Measurements from ENCODE around the gene CRTC3. TPM values are rescaled to one million over a fixed set of nuclear protein-coding genes. Genes with fewer than 3 reads are reported as not detected.

Gene CRTC3
- total RNA-seq, 1 experiment from 2014 or later = 3.9 TPM

DNA sequence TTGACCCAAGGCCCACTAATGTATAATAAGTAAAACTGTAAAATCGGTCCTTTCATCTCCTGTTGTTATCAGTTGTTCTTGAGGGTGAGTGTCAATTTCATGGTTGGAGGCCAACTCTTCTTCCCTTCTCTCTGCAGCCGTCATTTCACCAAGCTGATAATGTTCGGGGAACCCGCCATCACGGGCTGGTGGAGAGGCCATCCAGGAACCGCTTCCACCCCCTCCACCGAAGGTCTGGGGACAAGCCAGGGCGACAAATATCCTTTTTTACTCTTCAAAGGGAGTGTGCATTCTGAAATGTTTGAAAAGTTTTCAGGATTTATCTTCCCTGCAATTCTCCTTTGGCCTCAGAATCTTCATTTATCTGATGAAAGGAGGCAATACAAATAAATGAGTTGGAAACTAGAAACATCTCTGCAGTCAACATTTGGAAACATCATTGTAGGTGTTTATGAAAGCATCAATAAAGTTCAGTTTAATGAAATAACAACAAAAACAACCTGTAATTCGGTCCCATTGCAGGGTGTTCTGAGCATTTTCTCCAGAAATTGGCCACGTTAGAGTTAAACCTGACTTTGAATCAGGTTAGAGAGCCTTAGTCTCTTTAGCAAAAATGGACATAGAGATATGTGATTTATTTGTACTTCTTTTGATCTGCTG, 63.9 kb downstream of the CRTC3 start:
- Histone ChIP-seq H4K8ac (replicated peaks; ENCODE audit: insufficient read length, low read depth, low read length) (no peak overlapping the region), H3K9ac (ENCODE audit: extremely low read depth, insufficient read length, low read length) (no peak overlapping the region), H3K79me2 (ENCODE audit: insufficient read depth, low read length) (no peaks in the 10 kb centered on the region), H2AFZ (ENCODE audit: low read length) (no peak overlapping the region), H4K5ac (ENCODE audit: insufficient read length, low read depth, low read length) (no peak overlapping the region), H2BK20ac (ENCODE audit: low read depth, low read length, poor library complexity, severe bottlenecking) (no peak overlapping the region), H3K18ac (ENCODE audit: insufficient read length, low read depth, low read length) (no peak overlapping the region), H3T11ph (ENCODE audit: low read length) (no peak overlapping the region), H3K14ac (ENCODE audit: insufficient read depth, low read length) (no peak overlapping the region), H2BK120ac (ENCODE audit: low read depth, low read length, poor library complexity, severe bottlenecking) (no peak overlapping the region), H3K23me2 (ENCODE audit: insufficient read length, low read depth, low read length, poor library complexity, severe bottlenecking) (no peaks in the 10 kb centered on the region), H4K91ac (ENCODE audit: insufficient read length, low read depth, low read length) (no peak overlapping the region), H2BK15ac (ENCODE audit: low read depth, low read length) (no peak overlapping the region), H3K56ac (ENCODE audit: insufficient read length, low read depth, low read length) (no peak overlapping the region), H3K27me3 (ENCODE audit: insufficient read depth, low read length) (peaks cover 3% of the 10 kb centered on the region; the same call in 1 of the 2 replicates), H2AK5ac (ENCODE audit: insufficient read length, low read length) (no peak overlapping the region), H2BK12ac (ENCODE audit: insufficient read length, low read depth, low read length) (no peak overlapping the region), H3K4ac (ENCODE audit: low read depth, low read length) (no peak overlapping the region), H2BK5ac (ENCODE audit: insufficient read length, low read length) (no peak overlapping the region), H4K20me1 (ENCODE audit: control insufficient read depth, insufficient read depth, insufficient read length) (no peaks in the 10 kb centered on the region), H3K27ac (ENCODE audit: insufficient read length, low read depth, low read length) (no peak overlapping the region), H3K4me2 (ENCODE audit: insufficient read depth, insufficient read length, low read length) (no peak overlapping the region), H3K9me3 (ENCODE audit: control insufficient read depth, low read depth, low read length) (no peaks in the 10 kb centered on the region), H3K4me1 (ENCODE audit: insufficient read depth, low read length) (no peaks in the 10 kb centered on the region; the same call in 1 of the 2 replicates), H3K79me1 (ENCODE audit: insufficient read depth, low read depth, low read length, poor library complexity, severe bottlenecking) (peaks cover 3% of the 10 kb centered on the region), H3K23ac (ENCODE audit: insufficient read length, low read depth, low read length) (no peak overlapping the region)
- no peaks in the 10 kb centered on the region for H3K36me3 Mint-ChIP-seq (ENCODE audit: insufficient read depth in 1 of 3, low read depth in 3 of 3)
- no CpG with 5 or more reads among the region's 10 CpGs for WGBS (ENCODE audit: extremely low coverage, insufficient read length, low lambda C conversion rate)
- DNase-seq = no peak
- no peaks in the 10 kb centered on the region for H3K27me3 Mint-ChIP-seq (ENCODE audit: low read depth)
- TF ChIP-seq, protein P1, sequence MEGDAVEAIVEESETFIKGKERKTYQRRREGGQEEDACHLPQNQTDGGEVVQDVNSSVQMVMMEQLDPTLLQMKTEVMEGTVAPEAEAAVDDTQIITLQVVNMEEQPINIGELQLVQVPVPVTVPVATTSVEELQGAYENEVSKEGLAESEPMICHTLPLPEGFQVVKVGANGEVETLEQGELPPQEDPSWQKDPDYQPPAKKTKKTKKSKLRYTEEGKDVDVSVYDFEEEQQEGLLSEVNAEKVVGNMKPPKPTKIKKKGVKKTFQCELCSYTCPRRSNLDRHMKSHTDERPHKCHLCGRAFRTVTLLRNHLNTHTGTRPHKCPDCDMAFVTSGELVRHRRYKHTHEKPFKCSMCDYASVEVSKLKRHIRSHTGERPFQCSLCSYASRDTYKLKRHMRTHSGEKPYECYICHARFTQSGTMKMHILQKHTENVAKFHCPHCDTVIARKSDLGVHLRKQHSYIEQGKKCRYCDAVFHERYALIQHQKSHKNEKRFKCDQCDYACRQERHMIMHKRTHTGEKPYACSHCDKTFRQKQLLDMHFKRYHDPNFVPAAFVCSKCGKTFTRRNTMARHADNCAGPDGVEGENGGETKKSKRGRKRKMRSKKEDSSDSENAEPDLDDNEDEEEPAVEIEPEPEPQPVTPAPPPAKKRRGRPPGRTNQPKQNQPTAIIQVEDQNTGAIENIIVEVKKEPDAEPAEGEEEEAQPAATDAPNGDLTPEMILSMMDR (conservative IDR thresholded peaks at IDR 0.05) = no peak
- H3K4me3 Mint-ChIP-seq = no peak overlapping the region
- H3K27ac Mint-ChIP-seq = no peak overlapping the region; a peak in 2 of 7 replicates
- H3K4me1 Mint-ChIP-seq = peaks cover 12 to 16% of the 10 kb centered on the region in 2 experiments
- no peaks in the 10 kb centered on the region for H3K9me3 Mint-ChIP-seq
